ENCODE results near the gene RGS12.

GRCh38 chr4:3340700-3341083 is 47.9 kb downstream of the RGS12 start:
- peak in 2 of 3 experiments; percentile 36 to 54 for TF ChIP-seq CTCF (optimal IDR thresholded peaks at IDR 0.05 in 1 of 3, IDR thresholded peaks at IDR 0.05 in 1 of 3, conservative IDR thresholded peaks at IDR 0.05 in 1 of 3; ENCODE audit: extremely low read depth in 1 of 3, insufficient read depth in 2 of 3, low read length in 3 of 3)
- TF ChIP-seq EZH2 (IDR thresholded peaks at IDR 0.05; ENCODE audit: low read length) = no peak

Data from keratinocyte (primary cell).